Neural crest cell (in vitro differentiated cells): ENCODE data around the gene ITPR3. TPM values are rescaled to one million over a fixed set of nuclear protein-coding genes. Genes with fewer than 3 reads are reported as not detected.

ENCODE experiments used
- DNase-seq: peaks from one replicate; pipeline ENCODE4 v3.0.0; 2021; ENCODE audit warnings: low read depth, mixed read lengths, low spot score
- H3K27ac Mint-ChIP-seq: one replicate; pipeline ENCODE4 v1.8.0; 2021; ENCODE audit warnings: mild to moderate bottlenecking, mixed read lengths; ENCODE audit not compliant: unreplicated experiment
- H3K27me3 Mint-ChIP-seq: 2 replicates; pipeline ENCODE4 v1.8.0; 2021; ENCODE audit warnings: low read depth, mild to moderate bottlenecking, mixed read lengths
- H3K36me3 Mint-ChIP-seq: 2 replicates; pipeline ENCODE4 v1.8.0; 2021; ENCODE audit warnings: low read depth, mild to moderate bottlenecking, mixed read lengths
- H3K4me1 Mint-ChIP-seq: 2 replicates; pipeline ENCODE4 v1.8.0; 2021; ENCODE audit warnings: mixed read lengths
- H3K4me3 Mint-ChIP-seq: one replicate; pipeline ENCODE4 v1.8.0; 2021; ENCODE audit warnings: mild to moderate bottlenecking, mixed read lengths
- H3K9me3 Mint-ChIP-seq: 2 replicates; pipeline ENCODE4 v1.8.0; 2021; ENCODE audit warnings: mixed read lengths
- CTCF ChIP-seq: fragments of 200-600 bp; sonication (generic); conservative IDR thresholded peaks from 2 replicates; pipeline ENCODE4 v1.5.0; 2021; ENCODE audit warnings: antibody characterized with exemption, mild to moderate bottlenecking
- total RNA-seq: library from RNA; stranded (reverse); gene quantifications from 2 replicates; pipeline ENCODE4 v1.2.1, GENCODE V29; 2021

Gene ITPR3
- total RNA-seq, 1 donor from 2014 or later = 16.0 TPM

- no peak overlapping the region for H3K4me3 Mint-ChIP-seq
- no peak overlapping the region for H3K27ac Mint-ChIP-seq
- DNase-seq = no peak
- peaks cover 38% of the 10 kb centered on the region for H3K4me1 Mint-ChIP-seq
- no peaks in the 10 kb centered on the region for H3K36me3 Mint-ChIP-seq
- no peaks in the 10 kb centered on the region for H3K9me3 Mint-ChIP-seq
- H3K27me3 Mint-ChIP-seq = peaks cover 10% of the 10 kb centered on the region
- TF ChIP-seq CTCF = no peak
These were observed 32.2 kb upstream of the ITPR3 start for GRCh38 chr6:33588894-33589293.

GRCh38 chr6:33589392-33589730 is 31.8 kb upstream of the ITPR3 start:
- no peak overlapping the region for H3K27ac Mint-ChIP-seq
- TF ChIP-seq CTCF = no peak
- peaks cover 38% of the 10 kb centered on the region for H3K4me1 Mint-ChIP-seq
- H3K9me3 Mint-ChIP-seq = no peaks in the 10 kb centered on the region
- peaks cover 10% of the 10 kb centered on the region for H3K27me3 Mint-ChIP-seq
- H3K4me3 Mint-ChIP-seq = no peak overlapping the region
- H3K36me3 Mint-ChIP-seq = no peaks in the 10 kb centered on the region
- no peak for DNase-seq

- peak; percentile 66 for DNase-seq
- Mint-ChIP-seq H3K4me3 (no peak overlapping the region), H3K27me3 (peaks cover 13% of the 10 kb centered on the region), H3K9me3 (no peaks in the 10 kb centered on the region), H3K27ac (no peak overlapping the region), H3K36me3 (no peaks in the 10 kb centered on the region), H3K4me1 (peaks cover 42% of the 10 kb centered on the region)
- TF ChIP-seq CTCF = peak; percentile 84
These were observed 31.2 kb upstream of the ITPR3 start for GRCh38 chr6:33589731-33590530.

- DNase-seq = no peak
- H3K4me3 Mint-ChIP-seq = no peak overlapping the region
- H3K4me1 Mint-ChIP-seq = peaks cover 46% of the 10 kb centered on the region
These were observed 30.5 kb upstream of the ITPR3 start for GRCh38 chr6:33590531-33591198.

GRCh38 chr6:33591424-33592032 is 29.6 kb upstream of the ITPR3 start:
- H3K27me3 Mint-ChIP-seq = peaks cover 13% of the 10 kb centered on the region
- H3K36me3 Mint-ChIP-seq = no peaks in the 10 kb centered on the region
- no peak for TF ChIP-seq CTCF
- no peak for DNase-seq
- H3K27ac Mint-ChIP-seq = no peak overlapping the region
- no peak overlapping the region for H3K4me3 Mint-ChIP-seq
- peaks cover 46% of the 10 kb centered on the region for H3K4me1 Mint-ChIP-seq
- no peaks in the 10 kb centered on the region for H3K9me3 Mint-ChIP-seq

More at GRCh38 chr6:33590531-33591198, 30.5 kb upstream of the ITPR3 start:
- Mint-ChIP-seq H3K27me3 (peaks cover 13% of the 10 kb centered on the region), H3K27ac (peak overlapping the region; percentile 67), H3K36me3 (no peaks in the 10 kb centered on the region), H3K9me3 (no peaks in the 10 kb centered on the region)
- TF ChIP-seq CTCF = no peak
